Skeletal muscle satellite cell (primary cell): ENCODE measurements around the gene STK11.
A peak's percentile ranks its signal among the peaks of the same experiment; 100 is the strongest.
"Not testable (repeated sequence)": the region's sequence is repeated elsewhere in the genome, so short reads cannot be mapped to it uniquely, and the experiment has no call there.

ENCODE experiments used
- H3K27me3 ChIP-seq: 2 replicates; pipeline ENCODE4 v1.7.0; 2013; ENCODE audit warnings: low read length; ENCODE audit not compliant: control insufficient read depth, insufficient read depth
- H3K36me3 ChIP-seq: 2 replicates; pipeline ENCODE4 v1.7.0; 2013; ENCODE audit warnings: mild to moderate bottlenecking, control low read depth, low read length; ENCODE audit not compliant: insufficient read depth
- H3K4me1 ChIP-seq: 2 replicates; pipeline ENCODE4 v1.7.0; 2013; ENCODE audit warnings: low read length; ENCODE audit not compliant: control insufficient read depth, insufficient read depth
- H3K4me2 ChIP-seq: 2 replicates; pipeline ENCODE4 v1.7.0; 2013; ENCODE audit warnings: mild to moderate bottlenecking, low read length
- H3K4me3 ChIP-seq: 2 replicates; pipeline ENCODE4 v1.7.0; 2013; ENCODE audit warnings: low read length
- H3K9ac ChIP-seq: 2 replicates; pipeline ENCODE4 v1.7.0; 2013; ENCODE audit warnings: mild to moderate bottlenecking, low read depth, low read length, moderate library complexity
- H3K9me3 ChIP-seq: replicated peaks from 2 replicates; pipeline ENCODE4 v1.7.0; 2013; ENCODE audit warnings: mild to moderate bottlenecking, control low read depth, low read length

Gene STK11

GRCh38 chr19:1239796-1240737 lies 34.5 kb downstream of the STK11 start:
- Histone ChIP-seq H3K4me3 (peak overlapping the region; percentile 72), H3K36me3 (peaks cover 15% of the 10 kb centered on the region), H3K27me3 (no peaks in the 10 kb centered on the region), H3K4me1 (peaks cover 54% of the 10 kb centered on the region), H3K9me3 (no peaks in the 10 kb centered on the region), H3K4me2 (peak overlapping the region; percentile 96), H3K9ac (peak overlapping the region; percentile 64)

- peak overlapping the region; percentile 97 for H3K4me2 ChIP-seq
- no peaks in the 10 kb centered on the region for H3K27me3 ChIP-seq
- H3K9me3 ChIP-seq = no peaks in the 10 kb centered on the region
- H3K4me3 ChIP-seq = peak overlapping the region; percentile 94
- peaks cover 9% of the 10 kb centered on the region for H3K36me3 ChIP-seq
- peaks cover 57% of the 10 kb centered on the region for H3K4me1 ChIP-seq
- H3K9ac ChIP-seq = peak overlapping the region; percentile 91
Observed at GRCh38 chr19:1240925-1241324, 35.3 kb downstream of the STK11 start.

DNA sequence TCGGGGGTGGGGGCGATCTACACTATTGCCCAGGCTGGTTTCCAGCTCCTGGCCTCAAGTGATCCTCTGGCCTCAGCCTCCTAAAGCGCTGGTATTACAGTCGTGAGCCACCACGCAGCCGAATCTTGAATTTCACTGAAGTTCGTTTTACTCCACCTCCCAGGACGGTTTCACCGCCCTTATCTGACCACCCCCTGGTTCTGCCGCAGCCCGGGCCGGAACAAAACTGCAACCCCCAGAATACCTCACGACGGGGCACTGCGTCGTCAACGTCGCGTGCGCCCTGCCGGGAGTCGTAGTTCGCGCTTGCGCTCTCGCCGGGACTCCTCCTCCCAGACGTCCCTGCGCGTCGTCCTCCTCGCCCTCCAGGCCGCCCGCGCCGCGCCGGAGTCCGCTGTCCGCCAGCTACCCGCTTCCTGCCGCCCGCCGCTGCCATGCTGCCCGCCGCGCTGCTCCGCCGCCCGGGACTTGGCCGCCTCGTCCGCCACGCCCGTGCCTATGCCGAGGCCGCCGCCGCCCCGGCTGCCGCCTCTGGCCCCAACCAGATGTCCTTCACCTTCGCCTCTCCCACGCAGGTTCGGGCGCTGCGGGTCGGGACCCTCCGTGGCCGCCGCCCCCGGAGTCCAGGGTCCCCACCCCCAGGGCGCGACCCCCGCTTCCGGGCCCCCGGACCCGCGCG lies 36.0 kb downstream of the STK11 start, which contains the start of gene ATP5F1D:
ATP5F1D (plus strand) TSS at position 335 of the 679 bp plus-strand sequence; CDS start at position 435, 100 bp downstream.
- no peaks in the 10 kb centered on the region for H3K27me3 ChIP-seq
- H3K9ac ChIP-seq = peak within 1 kb of the TSS; percentile 91
- H3K4me3 ChIP-seq = peak within 1 kb of the TSS; percentile 94
- H3K9me3 ChIP-seq = no peaks in the 10 kb centered on the region
- H3K4me2 ChIP-seq = peak within 1 kb of the TSS; percentile 97
- H3K4me1 ChIP-seq = peaks cover 57% of the 10 kb centered on the region
- peaks cover 9% of the 10 kb centered on the region for H3K36me3 ChIP-seq

DNA sequence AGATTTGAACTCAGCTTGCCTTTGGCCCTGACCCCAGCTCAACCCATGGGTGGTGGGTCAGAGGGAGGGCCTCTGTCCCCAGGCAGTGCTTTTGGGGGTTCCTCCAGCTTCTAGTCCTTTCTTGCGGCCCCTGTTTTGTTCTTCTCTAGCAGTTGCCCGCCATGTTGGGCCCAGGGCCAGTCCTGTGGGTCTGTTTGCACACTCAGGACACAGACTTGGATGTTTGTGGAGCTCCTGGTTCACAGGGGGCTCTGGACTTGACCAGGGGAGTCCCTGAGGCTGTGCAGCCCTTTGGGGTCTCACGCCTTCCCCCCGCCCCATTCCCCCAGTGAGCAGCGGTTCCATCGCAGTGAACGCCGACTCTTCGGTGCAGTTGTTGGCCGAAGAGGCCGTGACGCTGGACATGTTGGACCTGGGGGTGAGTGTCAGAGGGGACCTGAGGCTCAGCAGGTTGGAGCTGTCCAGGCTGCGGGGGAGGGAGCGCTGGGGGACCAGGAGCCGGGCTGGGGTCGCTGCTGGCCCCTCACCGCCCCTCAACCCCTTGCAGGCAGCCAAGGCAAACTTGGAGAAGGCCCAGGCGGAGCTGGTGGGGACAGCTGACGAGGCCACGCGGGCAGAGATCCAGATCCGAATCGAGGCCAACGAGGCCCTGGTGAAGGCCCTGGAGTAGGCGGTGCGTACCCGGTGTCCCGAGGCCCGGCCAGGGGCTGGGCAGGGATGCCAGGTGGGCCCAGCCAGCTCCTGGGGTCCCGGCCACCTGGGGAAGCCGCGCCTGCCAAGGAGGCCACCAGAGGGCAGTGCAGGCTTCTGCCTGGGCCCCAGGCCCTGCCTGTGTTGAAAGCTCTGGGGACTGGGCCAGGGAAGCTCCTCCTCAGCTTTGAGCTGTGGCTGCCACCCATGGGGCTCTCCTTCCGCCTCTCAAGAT lies 38.5 kb downstream of the STK11 start:
- Histone ChIP-seq H3K4me3 (peak overlapping the region; percentile 60), H3K27me3 (no peaks in the 10 kb centered on the region), H3K36me3 (peaks cover 9% of the 10 kb centered on the region), H3K9me3 (no peaks in the 10 kb centered on the region), H3K9ac (peak overlapping the region; percentile 65), H3K4me2 (peak overlapping the region; percentile 97), H3K4me1 (peaks cover 68% of the 10 kb centered on the region)

- H3K36me3 ChIP-seq = peaks cover 11% of the 10 kb centered on the region
- peak overlapping the region; percentile 97 for H3K4me2 ChIP-seq
- peaks cover 65% of the 10 kb centered on the region for H3K4me1 ChIP-seq
- peak overlapping the region; percentile 65 for H3K9ac ChIP-seq
- H3K9me3 ChIP-seq = no peaks in the 10 kb centered on the region
- H3K27me3 ChIP-seq = no peaks in the 10 kb centered on the region
- peak overlapping the region; percentile 60 for H3K4me3 ChIP-seq
Observed at GRCh38 chr19:1244693-1245451, 39.3 kb downstream of the STK11 start.

GRCh38 chr19:1245494-1246264 lies 40.1 kb downstream of the STK11 start:
- Histone ChIP-seq H3K4me2 (peak overlapping the region; percentile 97), H3K4me3 (peak overlapping the region; percentile 60), H3K9ac (peak overlapping the region; percentile 65), H3K27me3 (no peaks in the 10 kb centered on the region), H3K36me3 (peaks cover 18% of the 10 kb centered on the region), H3K9me3 (no peaks in the 10 kb centered on the region), H3K4me1 (peaks cover 63% of the 10 kb centered on the region)

- not testable (repeated sequence) for H3K4me2 ChIP-seq, H3K4me3 ChIP-seq, H3K9me3 ChIP-seq, H3K9ac ChIP-seq, H3K27me3 ChIP-seq
- Histone ChIP-seq H3K4me1 (peaks cover 55% of the 10 kb centered on the region), H3K36me3 (peaks cover 26% of the 10 kb centered on the region)
Observed at GRCh38 chr19:1246265-1247087, 40.9 kb downstream of the STK11 start.

DNA sequence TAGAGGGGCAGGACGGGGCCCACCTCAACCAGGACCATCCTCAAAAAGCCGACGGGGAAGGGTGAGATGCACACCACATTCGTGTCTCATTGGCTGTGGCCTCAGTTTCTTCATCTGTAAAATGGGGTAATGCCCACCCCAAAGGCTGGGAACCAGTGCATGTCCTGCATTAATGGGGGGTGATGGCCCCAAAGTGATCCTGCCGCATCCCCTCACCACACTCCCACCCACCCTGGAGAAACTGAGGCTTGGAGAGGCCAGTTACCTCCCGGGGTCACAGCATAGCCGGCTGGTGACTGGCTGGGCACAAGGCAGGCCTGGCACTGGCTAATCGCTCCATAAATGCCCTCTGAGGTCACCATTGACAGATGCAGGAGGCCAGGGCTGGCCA lies 42.2 kb downstream of the STK11 start:
- no peaks in the 10 kb centered on the region for H3K9me3 ChIP-seq

GRCh38 chr19:1248139-1248785 lies 42.7 kb downstream of the STK11 start, which contains the start of gene MIDN:
Gene MIDN, plus strand, starts transcription at chr19:1248583. Its CDS starts 1,714 bp downstream, at chr19:1250297.
- H3K4me1 ChIP-seq = peaks cover 45% of the 10 kb centered on the region
- peak within 1 kb of the TSS; percentile 86 for H3K4me2 ChIP-seq
- peaks cover 33% of the 10 kb centered on the region for H3K36me3 ChIP-seq
- no peaks in the 10 kb centered on the region for H3K9me3 ChIP-seq
- peak within 1 kb of the TSS; percentile 97 for H3K4me3 ChIP-seq
- H3K27me3 ChIP-seq = no peaks in the 10 kb centered on the region
- peak within 1 kb of the TSS; percentile 95 for H3K9ac ChIP-seq

More for the DNA sequence above, 42.2 kb downstream of the STK11 start:
- peak overlapping the region; percentile 97 for H3K4me3 ChIP-seq
- H3K27me3 ChIP-seq = no peaks in the 10 kb centered on the region
- peak overlapping the region; percentile 86 for H3K4me2 ChIP-seq
- H3K4me1 ChIP-seq = peaks cover 49% of the 10 kb centered on the region
- peaks cover 33% of the 10 kb centered on the region for H3K36me3 ChIP-seq
- H3K9ac ChIP-seq = peak overlapping the region; percentile 76
